OCI-M2 (cell line): ENCODE data around the gene NOBOX.
"Not testable (repeated sequence)": the region's sequence is repeated elsewhere in the genome, so short reads cannot be mapped to it uniquely, and the experiment has no call there.

Experiments
- DNase-seq: peaks from one replicate; lab custom pipeline; 2025; ENCODE audit not compliant: unreplicated experiment; lab: John Stamatoyannopoulos, UW

The NOBOX gene

GRCh38 chr7:144397086-144397485, 6.4 kb downstream of the NOBOX start:
- DNase-seq, result no peak

DNA sequence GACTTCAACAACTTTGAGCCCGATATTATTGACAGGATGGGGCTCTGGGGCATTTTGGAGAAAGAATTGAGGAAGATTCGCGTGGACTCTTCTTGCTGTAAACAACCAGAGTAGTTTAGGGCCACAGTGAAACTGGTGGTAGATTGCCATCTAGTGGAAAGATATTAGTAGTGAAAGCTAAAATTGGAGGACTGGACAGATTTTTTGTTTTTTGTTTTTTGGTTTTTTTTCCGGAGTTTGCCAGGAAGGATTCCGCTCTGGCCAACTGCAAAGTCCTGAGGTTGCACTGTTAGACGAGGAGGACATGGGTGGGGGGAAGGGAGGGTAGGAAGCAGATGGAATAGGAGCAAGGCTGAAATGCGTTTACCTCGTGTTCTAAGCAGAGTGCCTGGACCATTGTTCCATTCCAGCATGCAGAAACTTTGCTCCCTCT, 11.7 kb downstream of the NOBOX start:
- peak; percentile 17 for DNase-seq

GRCh38 chr7:144391014-144391413, 12.5 kb downstream of the NOBOX start:
- DNase-seq, result no peak

DNA sequence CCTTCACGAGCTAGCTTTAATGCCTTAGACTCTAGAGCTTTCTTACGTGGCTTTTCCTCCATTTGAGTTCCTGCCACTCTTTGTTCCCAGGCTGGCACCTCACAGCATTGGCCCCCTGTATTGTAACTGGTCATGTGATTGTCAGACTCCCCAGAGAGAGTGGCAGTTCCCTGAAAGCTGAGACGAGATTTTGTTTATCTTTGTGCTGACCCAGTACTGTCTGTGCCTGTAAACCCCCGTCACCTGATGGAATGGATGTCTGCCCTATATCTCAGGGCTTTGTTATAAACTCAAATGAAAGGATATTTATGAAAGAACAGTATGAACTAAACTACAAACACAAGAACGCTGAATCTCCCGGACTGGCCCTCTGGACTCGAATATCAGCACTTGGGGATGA, 13.0 kb downstream of the NOBOX start:
- no peak for DNase-seq

DNA sequence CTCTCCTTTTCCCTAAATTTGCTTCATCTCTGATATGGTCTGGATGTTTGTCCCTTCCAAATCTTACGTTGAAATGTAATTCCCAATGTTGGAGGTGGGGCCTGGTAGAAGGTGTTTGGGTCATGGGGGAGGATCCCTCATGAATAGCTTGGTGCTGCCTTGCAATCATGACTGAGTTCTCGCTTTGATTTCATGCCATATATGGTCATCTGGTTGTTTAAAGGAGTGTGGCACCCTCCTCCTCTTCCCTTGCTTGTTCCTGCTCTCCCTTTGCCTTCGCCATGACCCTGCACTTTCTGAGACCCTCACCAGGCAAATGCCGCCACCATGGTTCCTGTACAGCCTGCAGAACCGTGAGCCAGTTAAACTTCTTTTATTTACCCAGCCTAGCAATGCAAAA, 14.5 kb downstream of the NOBOX start:
- DNase-seq, result no peak

GRCh38 chr7:144386741-144387140, 16.8 kb downstream of the NOBOX start:
- DNase-seq, result no peak

- DNase-seq, result no peak
These were observed 18.8 kb downstream of the NOBOX start for GRCh38 chr7:144384555-144385245.

- DNase-seq, result no peak
These were observed 19.4 kb downstream of the NOBOX start for GRCh38 chr7:144384071-144384470.

- DNase-seq, result no peak
These were observed 23.6 kb downstream of the NOBOX start for GRCh38 chr7:144379776-144380384.

DNA sequence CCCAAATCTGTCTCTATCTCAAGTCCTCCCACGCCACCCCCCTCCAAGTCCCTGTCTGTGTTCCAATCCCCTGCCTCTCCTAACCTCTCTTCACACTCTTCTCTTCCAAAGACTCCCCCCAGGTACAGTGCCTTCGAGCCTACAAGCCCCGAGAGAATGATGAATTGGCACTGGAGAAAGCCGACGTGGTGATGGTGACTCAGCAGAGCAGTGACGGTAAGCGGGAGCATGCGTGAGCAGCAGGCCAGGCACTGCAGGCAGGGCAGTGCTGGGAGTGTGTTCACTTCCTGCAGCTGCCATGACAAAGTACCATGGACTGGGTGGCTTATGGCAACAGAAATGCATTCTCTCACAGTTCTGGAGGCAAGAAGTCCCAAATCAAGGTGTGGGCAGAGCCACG, 24.8 kb downstream of the NOBOX start:
- DNase-seq, result no peak

DNA sequence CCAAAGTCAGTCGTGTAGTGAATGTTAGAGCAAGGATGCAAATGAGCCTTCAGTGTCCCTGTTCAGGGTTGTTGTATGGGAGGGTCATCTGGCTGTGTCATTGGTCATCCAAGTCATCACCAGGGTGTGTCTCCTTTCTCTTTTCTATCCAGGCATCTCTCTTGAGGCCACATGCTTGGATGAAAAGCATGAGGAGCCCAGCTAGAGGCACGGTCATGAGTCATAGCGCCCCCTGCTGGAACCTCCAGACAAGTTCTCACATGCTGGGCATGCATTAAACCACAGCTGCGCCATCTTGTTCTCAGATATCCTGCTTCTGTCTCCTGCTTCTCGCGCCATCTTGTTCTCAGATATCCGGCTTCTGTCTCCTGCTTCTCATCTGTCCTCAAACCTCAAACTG, 34.3 kb downstream of the NOBOX start:
- DNase-seq, result not testable (repeated sequence)

DNA sequence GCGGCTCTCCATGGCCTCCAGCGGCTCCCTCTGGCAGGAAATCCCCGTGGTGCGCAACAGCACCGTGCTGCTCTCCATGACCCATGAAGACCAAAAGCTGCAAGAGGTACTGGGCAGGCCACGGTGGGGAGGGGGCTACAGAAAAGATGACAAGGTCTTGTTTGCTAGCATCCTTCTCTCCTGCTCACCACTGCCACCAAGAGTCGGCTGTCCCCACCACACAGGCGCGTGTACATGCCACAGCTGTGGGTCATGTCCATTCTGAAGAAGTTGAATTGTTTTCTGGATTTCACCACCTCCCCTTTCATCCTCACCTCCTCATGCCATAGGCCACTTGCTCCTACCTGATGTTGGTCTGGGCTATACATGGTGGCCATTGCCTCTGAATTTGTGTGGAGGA, 36.2 kb downstream of the NOBOX start:
- DNase-seq, result not testable (repeated sequence)

GRCh38 chr7:144365523-144365922, 38.0 kb downstream of the NOBOX start:
- DNase-seq, result not testable (repeated sequence)

DNA sequence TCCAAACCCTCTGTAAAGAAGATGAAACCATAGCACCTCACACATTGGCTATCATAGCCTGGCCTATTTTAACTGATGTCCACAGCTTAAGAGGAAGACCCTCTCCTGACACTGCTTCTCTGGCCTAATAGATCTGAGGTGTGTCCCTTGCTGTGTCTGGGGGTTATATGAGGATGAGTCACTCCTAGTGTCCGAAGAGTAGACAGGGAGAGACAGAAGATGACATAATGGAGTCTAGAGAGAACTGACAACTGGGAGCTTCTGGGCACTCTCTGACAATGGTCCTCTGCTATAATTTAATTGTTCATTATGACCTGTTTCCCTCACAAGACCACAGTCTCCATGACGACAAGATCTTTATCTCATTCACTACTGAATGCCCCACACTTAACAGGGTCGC, 41.4 kb downstream of the NOBOX start:
- not testable (repeated sequence) for DNase-seq

DNA sequence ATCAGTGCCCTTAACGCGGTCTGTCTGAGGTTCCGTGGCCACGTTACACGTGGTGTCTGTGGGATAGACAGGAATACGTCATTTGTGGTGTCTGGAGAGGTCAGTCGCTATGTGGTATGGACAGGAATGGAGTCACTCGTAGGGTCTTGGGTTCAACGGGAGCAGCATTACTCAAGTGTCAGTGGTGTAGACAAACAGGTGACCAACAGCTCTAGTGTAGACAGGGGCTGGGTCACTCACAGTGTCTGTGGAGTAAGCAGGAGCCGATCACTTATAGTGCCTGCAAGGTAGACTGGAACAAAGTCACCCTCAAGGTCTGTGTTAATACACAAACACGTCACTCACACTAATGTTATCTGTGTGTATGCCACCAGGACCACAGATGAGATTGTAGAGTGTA, 46.6 kb downstream of the NOBOX start:
- not testable (repeated sequence) for DNase-seq

GRCh38 chr7:144356185-144356584, 47.3 kb downstream of the NOBOX start:
- DNase-seq, result not testable (repeated sequence)

- DNase-seq, result not testable (repeated sequence)
These were observed 48.2 kb downstream of the NOBOX start, which contains the start of gene ARHGEF5 for GRCh38 chr7:144355176-144355822. TSS of gene ARHGEF5 (plus strand) at chr7:144355402. CDS start at chr7:144362670, 7,268 bp downstream.

DNA sequence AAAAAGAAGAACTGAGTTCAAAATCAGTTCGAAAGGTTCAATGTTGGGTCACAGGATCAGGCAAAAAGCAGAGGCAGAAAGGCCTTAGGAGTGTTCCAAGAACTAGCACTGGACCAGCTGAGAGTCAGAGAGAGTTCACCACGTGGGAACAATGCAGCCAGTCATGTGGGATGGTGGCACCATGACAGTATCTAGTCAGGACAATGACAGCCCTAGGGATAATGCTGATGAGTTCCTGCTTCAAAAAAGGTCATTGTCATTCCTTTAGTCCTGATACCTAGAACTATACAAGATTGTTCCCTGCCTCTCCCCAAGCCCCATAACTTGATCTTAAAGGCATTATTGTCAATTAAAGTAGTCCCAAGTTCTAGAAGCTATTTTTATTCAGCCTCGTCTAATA, 51.8 kb downstream of the NOBOX start:
- not testable (repeated sequence) for DNase-seq

GRCh38 chr7:144348625-144349024, 54.9 kb downstream of the NOBOX start:
- not testable (repeated sequence) for DNase-seq
